Bladder microvascular endothelial cell (primary cell): ENCODE data around the gene IHH. TPM values are rescaled to one million over a fixed set of nuclear protein-coding genes. Genes with fewer than 3 reads are reported as not detected.

Source experiments
- total RNA-seq: library from RNA; depleted of rRNA; stranded (reverse); fragments of >200 nt; gene quantifications from 2 replicates; pipeline ENCODE4 v1.2.3, GENCODE V29; 2014

Gene IHH
- total RNA-seq = not detected in 2 replicates

DNA sequence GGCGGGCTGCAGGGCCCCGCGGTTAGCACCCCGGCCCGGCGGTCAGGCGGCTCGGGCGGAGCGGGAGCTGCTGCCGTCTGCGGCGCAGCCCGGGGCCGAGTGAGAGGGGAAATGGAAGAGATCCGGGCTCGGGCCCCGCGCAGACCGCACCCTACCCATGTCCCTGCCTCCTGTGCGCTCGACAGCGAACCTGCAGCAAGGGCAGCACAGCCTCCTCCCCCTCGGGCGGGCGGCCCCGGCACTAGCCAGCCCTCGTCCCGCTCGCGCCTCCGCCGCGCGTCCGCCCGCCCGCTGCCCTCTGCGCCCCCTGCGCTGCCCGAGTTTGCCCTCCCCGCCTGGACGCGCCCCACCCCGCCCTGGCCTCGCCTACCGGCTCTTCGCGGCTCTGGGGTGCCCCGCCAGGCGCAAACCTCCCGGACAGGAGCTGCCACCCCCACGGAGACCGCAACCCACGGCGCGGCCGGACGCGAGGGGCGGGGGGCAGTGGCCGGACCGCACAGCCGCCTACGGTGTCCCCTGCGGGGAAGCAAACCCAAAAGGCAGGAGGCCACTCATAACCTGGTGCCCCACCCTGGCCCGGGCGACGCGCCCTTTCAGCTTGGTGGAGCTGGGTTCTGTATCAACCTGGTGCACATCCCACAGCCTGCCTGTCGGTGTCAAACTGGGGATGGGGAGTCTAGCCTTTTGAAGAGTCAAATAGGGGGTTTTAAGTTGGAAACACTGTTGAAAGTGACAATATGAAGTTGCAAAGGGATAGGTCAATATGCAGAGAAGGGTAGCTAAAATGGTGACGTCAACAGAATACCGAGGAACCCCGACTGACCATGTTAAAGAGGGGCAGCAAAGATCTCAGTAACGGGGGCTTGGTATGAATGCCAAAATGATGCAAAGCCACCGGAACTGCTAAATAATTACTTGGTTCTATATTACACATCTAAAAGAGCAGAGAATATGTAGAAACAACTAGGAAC, at the start of gene IHH:
IHH (minus strand) TSS at position 101 of the 971 bp plus-strand sequence. CDS start 454 bp downstream, outside the sequence.

DNA sequence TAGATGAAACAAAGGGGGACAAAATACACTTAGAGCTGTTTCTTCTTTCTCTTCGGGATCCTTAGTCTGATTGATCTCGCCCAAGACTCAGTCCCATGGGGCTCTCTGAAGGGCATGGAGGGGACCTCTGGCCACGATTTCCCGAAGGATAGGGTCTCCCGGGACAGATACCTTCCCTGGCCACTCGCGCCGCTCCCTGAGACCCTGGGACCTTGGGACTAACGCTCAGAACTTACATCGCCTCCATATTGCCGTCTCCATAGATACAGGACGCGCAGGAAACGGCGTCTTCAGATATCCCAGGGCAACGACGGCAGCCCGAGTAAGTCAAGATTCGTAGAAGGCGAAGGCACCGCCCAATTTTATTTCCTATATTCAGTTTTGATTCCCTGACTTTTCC, 19.5 kb downstream of the IHH start, which contains the start of gene CFAP65:
CFAP65 (minus strand) TSS at position 265 of the 400 bp plus-strand sequence. CDS start 2,468 bp downstream, outside the sequence.

Other genes with a start within 250 kb of the IHH start
- gene PRKAG3, start 229.1 kb downstream of the IHH start, total RNA-seq = not detected in 2 replicates
- gene WNT6, start 201.1 kb downstream of the IHH start, total RNA-seq = not detected in 2 replicates
- gene WNT10A, start 180.1 kb downstream of the IHH start, total RNA-seq = not detected in 2 replicates
- gene CDK5R2, start 101.3 kb downstream of the IHH start, total RNA-seq = not detected in 2 replicates
- gene FEV, start 75.7 kb downstream of the IHH start, total RNA-seq = not detected in 2 replicates
- gene CRYBA2, start 67.5 kb downstream of the IHH start, total RNA-seq = not detected in 2 replicates
- gene CFAP65, start 19.4 kb downstream of the IHH start, total RNA-seq = not detected in 2 replicates
- gene NHEJ1, start 99.9 kb upstream of the IHH start, total RNA-seq = 14.9 and 24.1 TPM in 2 replicates
- gene SLC23A3, start 109.1 kb upstream of the IHH start, total RNA-seq = 0.81 and 4.5 TPM in 2 replicates
- 21.4 and 39.2 TPM in 2 replicates for gene CNPPD1, start 116.0 kb upstream of the IHH start, total RNA-seq
- 49.7 TPM in 2 replicates for gene RETREG2, start 117.4 kb upstream of the IHH start, total RNA-seq
- 21.0 and 22.2 TPM in 2 replicates for gene ZFAND2B, start 145.9 kb upstream of the IHH start, total RNA-seq
- gene ABCB6, start 158.0 kb upstream of the IHH start, total RNA-seq = 31.4 and 45.8 TPM in 2 replicates
- 36.8 and 60.8 TPM in 2 replicates for gene ATG9A, start 168.7 kb upstream of the IHH start, total RNA-seq
- gene ANKZF1, start 168.9 kb upstream of the IHH start, total RNA-seq = 19.3 and 23.1 TPM in 2 replicates
- gene GLB1L, start 184.5 kb upstream of the IHH start, total RNA-seq = 4.2 and 6.6 TPM in 2 replicates
- 16.5 and 21.8 TPM in 2 replicates for gene STK16, start 184.6 kb upstream of the IHH start, total RNA-seq
- gene TUBA4B, start 192.3 kb upstream of the IHH start, total RNA-seq = not detected in 2 replicates
- gene TUBA4A, start 193.0 kb upstream of the IHH start, total RNA-seq = 9.0 and 18.1 TPM in 2 replicates
- 18.0 and 40.7 TPM in 2 replicates for gene DNAJB2, start 218.4 kb upstream of the IHH start, total RNA-seq
- gene PTPRN, start 248.5 kb upstream of the IHH start, total RNA-seq = 0.16 TPM in 1 of 2 replicates, not detected in the other